Activated T-cell treated with anti-CD3 and anti-CD28 coated beads, Interleukin-2, amount 50 U/mL, for 1 hour (primary cell): ENCODE measurements around the gene ANTXR1.

Source experiments
- DNase-seq: peaks from one replicate; pipeline ENCODE4 v3.0.0-alpha.2; 2020

ANTXR1 gene

GRCh38 chr2:69297216-69297615, 284.2 kb downstream of the ANTXR1 start:
- no peak for DNase-seq

GRCh38 chr2:69298261-69298660, 285.3 kb downstream of the ANTXR1 start:
- DNase-seq = no peak

- DNase-seq = no peak
Observed at GRCh38 chr2:69298862-69299261, 285.9 kb downstream of the ANTXR1 start.
